Activated CD8-positive, alpha-beta memory T cell treated with anti-CD3 and anti-CD28 coated beads, Interleukin-2, amount 50 U/mL, for 4 hours (primary cell): ENCODE measurements around the gene KRT20.

Experiments used
- DNase-seq: peaks from one replicate; pipeline ENCODE4 v3.0.0-alpha.2; 2020

Gene KRT20

DNA sequence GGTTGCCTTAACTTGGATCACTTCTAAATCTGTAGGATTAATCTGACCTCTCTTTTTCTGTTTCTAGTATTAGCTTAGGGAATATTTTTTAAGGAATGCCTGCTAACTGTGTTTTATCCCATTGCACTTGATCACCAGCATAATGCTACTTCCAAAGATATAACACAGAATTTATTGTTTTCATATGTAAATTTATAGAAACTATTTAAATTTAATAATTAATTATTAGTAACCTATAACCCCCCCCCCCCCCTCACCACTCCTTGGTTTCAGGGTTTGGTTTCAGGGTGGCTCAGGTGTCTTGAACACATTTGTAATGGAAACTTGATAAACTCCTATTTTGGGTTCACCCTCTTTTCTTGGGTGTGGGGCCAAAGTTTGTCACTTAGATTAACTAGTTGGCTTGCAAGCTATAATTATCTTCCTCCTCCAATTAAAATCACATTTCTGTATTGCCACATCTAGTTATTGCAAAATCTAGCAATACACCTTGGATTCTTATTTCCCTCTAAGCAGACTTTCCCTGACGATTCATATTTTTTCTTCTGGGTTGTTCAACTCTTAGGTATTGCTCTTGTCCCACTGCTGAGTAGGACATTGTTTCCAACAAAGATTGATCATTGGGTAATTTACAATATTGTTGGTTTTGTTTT is 36.3 kb downstream of the KRT20 start:
- no peak for DNase-seq

DNA sequence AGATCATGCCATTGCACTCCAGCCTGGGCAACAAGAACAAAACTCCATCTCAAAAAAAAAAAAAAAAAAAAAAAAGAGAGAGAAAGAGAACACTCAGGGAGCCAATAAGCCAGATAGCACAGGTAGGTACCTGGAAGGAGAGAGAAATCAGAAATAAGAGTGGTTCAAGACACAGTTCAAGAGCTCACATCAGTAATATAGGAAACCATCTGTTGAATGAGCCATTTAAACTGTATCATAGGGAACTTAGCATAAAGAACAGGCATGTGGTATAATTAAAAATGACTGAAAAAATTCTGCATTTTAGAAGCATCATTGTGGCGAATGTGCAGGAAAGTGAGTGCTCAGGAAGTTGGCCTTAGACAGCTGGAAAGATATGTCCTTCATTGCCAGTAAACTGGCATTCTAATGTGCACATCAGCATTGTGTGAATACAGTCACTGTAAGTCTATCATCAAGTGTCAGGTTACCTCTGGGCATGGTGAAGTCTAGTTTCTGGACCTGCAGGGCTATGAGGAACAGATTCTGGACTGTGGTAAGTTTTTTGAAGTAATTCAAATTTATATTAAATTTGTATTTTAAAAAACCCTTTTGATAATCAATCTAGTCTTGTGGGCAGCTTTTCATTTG is 38.4 kb downstream of the KRT20 start:
- no peak for DNase-seq

DNA sequence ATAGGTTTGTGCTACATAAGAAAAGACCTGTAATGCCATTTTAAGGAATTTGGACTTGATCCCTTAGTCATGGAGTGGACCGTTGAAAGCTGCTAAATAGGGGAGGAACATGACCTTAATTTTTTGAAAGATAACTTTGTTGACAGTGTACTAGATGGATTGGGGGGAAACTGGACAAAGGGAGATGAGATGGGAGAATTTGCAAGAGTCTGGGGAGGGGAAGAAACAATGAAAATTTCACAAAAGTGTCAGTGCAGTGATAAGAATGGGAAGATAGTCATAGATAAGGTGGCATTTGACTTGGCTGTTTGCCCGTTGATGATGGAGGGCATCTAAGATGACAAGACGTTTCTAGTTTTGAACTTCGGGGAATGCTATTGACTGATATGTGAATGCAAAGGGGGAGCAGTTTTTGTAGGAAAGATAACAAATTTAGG is 40.4 kb downstream of the KRT20 start:
- DNase-seq, result no peak

DNA sequence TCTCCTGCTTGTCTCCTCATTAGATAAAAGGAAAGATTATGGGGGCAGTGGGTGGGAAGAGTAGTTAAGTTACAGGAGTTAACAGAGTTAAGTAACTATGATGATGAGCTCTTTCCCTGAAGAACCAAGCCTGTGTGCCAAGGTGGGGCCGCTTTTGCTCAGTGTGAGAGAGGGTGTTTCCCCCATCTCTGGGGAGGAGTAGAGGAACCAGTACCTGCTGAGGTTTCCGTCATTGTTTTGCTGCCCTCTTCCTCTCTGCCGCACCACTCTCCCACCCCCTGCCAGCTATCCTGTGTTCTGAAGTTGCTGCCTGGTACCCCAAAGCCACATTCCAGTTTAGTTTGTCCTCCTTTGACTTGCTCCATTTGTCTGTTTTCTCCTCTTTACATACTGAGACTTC is 41.8 kb downstream of the KRT20 start:
- no peak for DNase-seq

DNA sequence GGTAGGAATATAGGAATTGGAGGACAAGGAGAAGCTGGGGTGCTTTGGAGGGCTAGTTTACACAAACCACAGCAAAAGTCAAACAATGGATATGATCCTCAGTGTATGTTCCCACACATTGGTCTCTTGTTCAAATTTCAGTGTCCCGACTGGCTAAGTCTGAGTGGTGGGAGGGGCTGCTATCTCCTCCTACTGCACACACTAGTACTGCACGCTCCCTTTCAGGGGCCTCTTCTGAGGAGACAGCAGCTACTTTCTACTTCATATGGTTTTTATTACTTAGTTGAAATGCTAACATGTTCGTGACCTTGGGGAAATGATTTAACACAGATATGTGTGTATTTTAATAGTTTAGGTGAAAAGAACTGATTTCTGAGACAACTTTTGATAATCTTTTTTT is 43.8 kb downstream of the KRT20 start:
- DNase-seq, result no peak

DNA sequence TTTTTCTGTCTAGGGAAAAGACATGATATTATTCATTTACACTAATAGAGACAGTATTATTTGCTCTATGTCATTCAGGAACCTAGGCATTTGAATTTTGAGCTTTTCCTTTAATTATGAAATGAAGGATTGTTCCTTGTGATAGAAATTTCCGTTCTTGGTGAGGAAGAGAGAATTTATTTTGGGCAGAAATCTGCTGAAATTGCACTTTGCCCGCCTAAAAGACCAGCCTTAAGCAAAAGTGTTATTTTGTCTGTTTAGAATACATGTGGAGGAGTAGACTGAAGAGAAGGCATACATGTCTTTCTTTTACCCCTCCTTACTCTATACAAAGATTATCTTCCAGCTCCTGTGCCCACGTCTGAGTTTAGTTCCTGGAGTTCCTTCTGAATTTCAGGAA is 45.8 kb downstream of the KRT20 start:
- no peak for DNase-seq

DNA sequence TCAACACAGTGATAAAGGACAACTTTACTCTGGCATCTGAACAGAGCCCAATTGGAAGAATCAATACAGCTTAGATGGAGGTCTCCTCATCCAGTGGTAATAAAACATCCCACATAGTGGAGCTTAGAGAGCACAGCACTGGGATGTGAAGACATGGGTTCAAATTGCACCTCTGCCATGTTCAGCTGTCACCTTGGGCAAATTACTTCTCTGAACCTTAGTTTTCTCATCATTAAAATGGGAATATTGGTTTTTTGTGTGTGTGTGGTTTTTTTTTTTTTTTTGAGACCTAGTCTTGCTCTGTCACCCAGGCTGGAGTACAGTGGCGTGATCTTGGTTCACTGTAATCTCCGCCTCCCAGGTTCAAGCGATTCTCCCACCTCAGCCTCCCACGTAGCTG is 49.0 kb downstream of the KRT20 start:
- no peak for DNase-seq

DNA sequence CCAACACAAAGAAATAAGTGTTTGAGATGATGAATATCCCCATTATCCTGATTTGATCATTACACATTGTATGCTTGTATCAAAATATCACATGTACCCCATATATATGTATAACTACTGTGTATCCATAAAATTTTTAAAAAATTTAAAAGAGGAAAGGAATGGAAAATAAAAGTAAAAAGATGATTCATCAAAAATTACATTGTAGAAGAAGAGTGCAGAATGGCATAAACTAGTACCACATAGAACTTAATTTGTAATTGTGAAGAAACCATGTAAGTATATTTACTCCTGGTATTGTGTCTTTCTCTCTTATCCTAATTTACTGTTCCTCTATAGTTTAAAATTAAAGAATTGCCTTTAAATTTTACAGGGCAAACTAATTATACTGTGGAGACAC is 51.2 kb downstream of the KRT20 start:
- no peak for DNase-seq

DNA sequence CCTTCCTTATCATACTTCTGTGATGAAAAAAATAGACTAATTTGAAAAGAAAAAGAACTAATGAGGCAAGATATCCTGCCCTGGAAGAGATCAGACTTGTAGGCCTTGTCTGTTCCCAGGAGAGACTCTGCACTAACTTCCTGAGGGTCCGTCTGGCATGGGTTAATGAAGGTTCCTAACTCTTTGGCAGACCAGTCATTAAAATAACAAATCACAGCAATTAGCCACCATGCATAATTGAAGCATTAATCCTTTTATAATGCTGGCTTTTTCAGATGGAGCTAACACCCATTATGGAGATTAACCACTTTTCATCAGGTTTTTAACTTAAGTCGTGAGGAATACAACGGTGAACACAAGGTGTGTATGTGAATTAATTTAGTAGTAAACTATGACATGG is 52.2 kb downstream of the KRT20 start:
- no peak for DNase-seq

DNA sequence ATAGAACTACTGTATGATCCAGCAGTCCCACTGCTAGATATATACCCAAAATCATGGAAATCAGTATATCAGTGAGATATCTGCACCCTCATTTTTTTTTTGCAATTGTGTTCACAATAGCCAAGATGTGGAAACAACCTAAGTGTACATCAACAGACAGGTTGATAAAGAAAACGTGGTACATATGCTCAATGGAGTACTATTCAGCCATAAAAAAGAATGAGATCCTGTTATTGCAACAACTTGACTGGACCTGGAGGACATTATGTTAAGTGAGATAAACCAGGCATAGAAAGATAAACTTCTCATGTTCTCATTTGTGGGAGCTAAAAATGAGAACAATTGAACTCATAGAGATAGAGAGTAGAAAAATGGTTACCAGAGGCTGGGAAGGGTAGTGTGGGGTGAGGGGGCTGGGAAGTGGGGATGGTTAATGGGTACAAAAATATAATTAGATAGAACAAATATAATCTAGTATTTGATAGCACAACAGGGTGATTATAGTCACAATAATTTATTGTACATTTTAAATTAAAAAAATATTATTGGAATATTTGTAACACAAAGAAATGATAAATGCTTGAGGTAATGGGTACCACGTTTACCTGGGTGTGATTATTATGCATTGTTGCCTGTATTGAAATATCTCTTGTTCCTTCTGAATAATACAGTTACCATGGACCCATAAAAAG is 54.8 kb downstream of the KRT20 start:
- DNase-seq, result no peak

DNA sequence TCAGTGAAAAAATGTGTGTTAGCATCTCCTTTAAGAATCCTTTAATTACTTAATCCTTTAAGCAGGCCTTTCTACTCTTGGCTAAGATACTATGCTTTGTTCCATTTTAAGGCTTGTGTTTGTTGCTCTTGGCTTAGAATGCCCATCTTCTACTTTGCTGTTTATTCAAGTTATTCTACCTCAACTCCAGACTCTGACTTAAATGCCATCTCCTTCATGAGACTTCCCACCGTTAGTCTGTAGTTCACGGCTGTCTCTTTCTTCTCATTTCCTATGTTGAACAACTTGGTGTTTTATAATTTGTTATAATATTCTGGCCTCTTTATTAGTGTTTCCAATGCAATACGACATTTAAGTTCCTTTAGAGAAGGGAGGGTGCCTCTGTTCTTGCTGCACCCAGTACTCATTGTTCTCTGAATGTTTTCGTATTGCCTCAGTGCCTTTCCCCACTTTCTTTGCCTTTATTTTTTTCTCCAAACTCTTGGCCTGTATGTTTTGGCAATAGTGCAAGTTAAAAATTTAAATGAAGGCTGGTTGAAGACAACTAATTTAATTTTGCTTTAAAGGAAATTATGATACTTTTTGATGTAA is 56.5 kb downstream of the KRT20 start:
- no peak for DNase-seq

DNA sequence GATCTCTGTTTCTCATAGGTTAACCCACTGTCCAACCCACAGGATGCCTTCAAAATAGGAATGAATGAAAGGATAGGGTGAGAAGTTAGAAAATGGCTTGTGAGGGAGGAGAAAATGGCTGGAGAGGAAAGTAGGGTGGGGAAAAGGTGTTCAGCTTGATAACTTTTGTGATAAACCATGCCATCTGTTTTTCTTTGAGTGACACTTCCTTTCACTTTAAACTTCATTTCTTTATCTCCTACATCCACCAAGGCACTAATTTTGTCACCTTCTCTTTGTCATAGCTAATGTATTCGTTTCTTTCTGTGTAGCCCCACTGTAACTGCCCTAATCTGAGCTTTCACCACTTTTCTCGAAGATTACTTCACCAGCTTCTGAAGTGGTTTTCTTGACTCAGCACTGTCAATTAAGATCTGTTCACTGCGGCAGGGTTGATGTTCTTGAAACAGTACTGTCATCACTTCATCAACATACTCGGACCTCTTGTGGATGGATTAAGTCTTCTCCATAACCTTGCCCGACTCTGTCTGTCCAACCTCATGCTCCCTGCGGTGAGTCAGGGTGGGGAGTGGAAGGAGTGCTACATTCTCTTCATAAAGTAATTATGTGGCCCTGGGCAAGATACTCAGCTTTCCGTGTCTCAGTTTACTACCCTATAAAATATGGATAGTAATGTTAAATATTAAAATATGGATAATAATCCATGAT is 57.1 kb downstream of the KRT20 start:
- DNase-seq, result no peak
